C4-2B (cell line): ENCODE data around the gene CD48.

Source experiments
- H3K27ac ChIP-seq: fragments of 450-650 bp; 2 replicates; pipeline ENCODE4 v1.5.1; 2017
- CTCF ChIP-seq: fragments of 450-650 bp; conservative IDR thresholded peaks from 2 replicates; pipeline ENCODE4 v1.5.1; 2017; ENCODE audit warnings: mild to moderate bottlenecking
- ZFX ChIP-seq: fragments of 450-650 bp; IDR thresholded peaks from 2 replicates; pipeline ENCODE4 v1.6.1; 2017

The CD48 gene

GRCh38 chr1:160646180-160646579, 65.4 kb downstream of the CD48 start:
- H3K27ac ChIP-seq: no peak overlapping the region
- TF ChIP-seq ZFX (no peak), CTCF (no peak)

GRCh38 chr1:160645386-160646130, 66.1 kb downstream of the CD48 start:
- no peak for TF ChIP-seq CTCF
- TF ChIP-seq ZFX: no peak
- H3K27ac ChIP-seq: no peak overlapping the region

DNA sequence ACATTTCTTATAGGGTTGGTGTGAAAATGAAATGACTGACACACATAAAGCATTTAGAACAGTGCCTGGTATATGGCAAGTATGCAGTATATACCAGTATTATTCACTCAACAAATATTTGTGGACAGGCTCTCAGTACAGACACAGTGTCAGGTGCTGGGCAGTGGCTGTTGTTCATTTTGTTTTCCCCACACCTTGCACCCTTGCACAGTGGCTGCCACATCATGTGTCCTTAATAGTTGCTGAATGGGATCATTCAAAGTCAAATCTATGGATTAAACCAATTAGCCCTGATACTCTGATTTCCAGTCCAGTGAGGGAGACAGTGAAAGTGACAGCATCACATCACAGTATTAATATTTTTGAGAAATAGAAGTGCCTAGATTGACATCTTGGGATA, 67.2 kb downstream of the CD48 start:
- H3K27ac ChIP-seq: no peak overlapping the region
- no peak for TF ChIP-seq CTCF
- no peak for TF ChIP-seq ZFX

DNA sequence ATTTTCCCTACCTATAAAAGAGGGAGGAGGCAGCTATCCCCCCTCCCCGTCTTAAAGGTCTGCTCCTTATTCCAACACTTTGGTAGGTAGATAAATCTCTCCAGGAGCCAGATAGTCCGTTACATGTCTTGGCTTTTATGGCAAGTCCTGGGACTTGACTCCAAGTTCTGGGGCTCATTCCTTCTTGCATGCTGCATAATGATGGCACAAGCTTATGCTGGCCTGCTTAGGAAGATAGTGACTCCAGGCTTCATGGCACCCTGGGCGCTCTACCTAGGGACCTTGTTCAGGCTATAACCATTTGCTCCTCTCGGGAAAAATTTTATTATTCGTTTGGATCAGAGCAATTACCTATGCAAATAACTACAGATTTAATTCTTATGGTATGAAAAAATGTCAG, 68.5 kb downstream of the CD48 start:
- TF ChIP-seq CTCF (no peak), ZFX (no peak)
- no peak overlapping the region for H3K27ac ChIP-seq

- TF ChIP-seq ZFX (no peak), CTCF (no peak)
- H3K27ac ChIP-seq: no peak overlapping the region
Observed at GRCh38 chr1:160642281-160642644, 69.4 kb downstream of the CD48 start.

GRCh38 chr1:160641323-160642280, 70.0 kb downstream of the CD48 start:
- H3K27ac ChIP-seq: no peak overlapping the region
- TF ChIP-seq CTCF (no peak), ZFX (no peak)
